Measurements from ENCODE around the gene DNASE1.
A peak's percentile ranks its signal among the peaks of the same experiment; 100 is the strongest.

DNASE1 gene

GRCh38 chr16:3645504-3646347 lies 8.8 kb upstream of the DNASE1 start:
- Histone ChIP-seq H3K27ac (replicated peaks; ENCODE audit: low read length) (peak overlapping the region; percentile 86), H3K79me1 (ENCODE audit: low read depth, low read length) (no peaks in the 10 kb centered on the region), H3K4me3 (ENCODE audit: low read length in 2 of 2) (peak overlapping the region in 1 of 2 donors; percentile 19), H2BK12ac (ENCODE audit: low read length) (no peak overlapping the region), H3K9me3 (replicated peaks in 1 of 2; ENCODE audit: control insufficient read depth in 2 of 2, insufficient read depth in 1 of 2, low read depth in 1 of 2, low read length in 2 of 2) (peaks cover 0 to 2% of the 10 kb centered on the region in 2 donors), H2AFZ (ENCODE audit: low read length) (peak overlapping the region; percentile 90), H2BK120ac (ENCODE audit: low read depth, low read length) (no peak overlapping the region), H2AK5ac (ENCODE audit: low read depth, low read length) (peak overlapping the region; percentile 82), H3K9ac (ENCODE audit: low read depth, low read length, poor library complexity) (peak overlapping the region; percentile 30), H2BK5ac (ENCODE audit: low read length) (peak overlapping the region; percentile 83), H3K18ac (ENCODE audit: low read length) (peak overlapping the region; percentile 95), H3K27me3 (ENCODE audit: control insufficient read depth in 3 of 3, insufficient read depth in 3 of 3, low read depth in 1 of 3, low read length in 3 of 3) (no peaks in the 10 kb centered on the region), H3K4ac (ENCODE audit: low read length) (peak overlapping the region; percentile 54), H3K14ac (ENCODE audit: low read length) (peak overlapping the region; percentile 57), H4K91ac (ENCODE audit: low read depth, low read length, poor library complexity) (no peak overlapping the region), H4K8ac (ENCODE audit: low read depth, low read length) (no peak overlapping the region), H3K4me1 (ENCODE audit: control insufficient read depth in 2 of 2, insufficient read depth in 1 of 2, low read depth in 1 of 2, low read length in 2 of 2) (peaks cover 16 to 20% of the 10 kb centered on the region in 2 donors), H2BK15ac (ENCODE audit: low read length) (peak overlapping the region; percentile 92), H3K4me2 (ENCODE audit: insufficient read depth, low read length, poor library complexity, severe bottlenecking) (peak overlapping the region; percentile 43), H3K23ac (ENCODE audit: low read depth, low read length, poor library complexity) (peak overlapping the region; percentile 61), H3K36me3 (replicated peaks in 1 of 2; ENCODE audit: control insufficient read depth in 2 of 2, insufficient read depth in 2 of 2, low read length in 2 of 2) (peaks cover 4 to 15% of the 10 kb centered on the region in 2 donors)
- no CpG with 5 or more reads among the region's 19 CpGs for whole genome bisulfite sequencing, 2 donors (ENCODE audit: extremely low coverage in 2 of 2, insufficient read length in 2 of 2, insufficient replicate concordance in 1 of 2)
- peak; percentile 54 for DNase-seq (ENCODE audit: low spot score)

DNA sequence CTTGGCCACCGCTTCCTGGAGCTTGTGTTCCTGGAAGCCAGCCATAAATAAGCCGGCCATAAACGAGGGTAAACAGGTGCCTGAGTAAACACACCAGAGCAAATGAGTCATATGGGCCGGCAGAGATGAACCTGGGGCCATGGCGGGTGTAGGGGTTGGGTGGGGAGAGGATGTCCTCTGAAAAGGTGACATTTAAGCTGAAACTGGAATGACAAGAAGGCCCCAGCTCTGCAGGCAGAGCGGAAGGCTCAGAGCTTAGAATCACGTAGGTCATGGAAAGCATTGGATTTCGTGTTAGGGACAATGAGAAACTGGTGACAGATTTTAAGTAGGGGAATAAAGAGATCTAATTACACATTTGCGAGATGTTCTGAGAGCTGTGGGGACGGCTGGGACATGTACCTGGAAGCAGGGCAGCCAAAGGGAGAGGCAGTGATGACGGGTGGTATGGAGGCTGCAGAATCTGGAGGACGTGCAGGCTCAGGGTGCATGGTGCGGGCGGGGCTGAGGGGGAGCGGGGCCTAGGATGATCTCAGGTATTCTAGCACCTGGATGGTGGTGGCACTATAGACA lies 8.1 kb upstream of the DNASE1 start:
- Histone ChIP-seq H3K4me1 (ENCODE audit: control insufficient read depth in 2 of 2, insufficient read depth in 1 of 2, low read depth in 1 of 2, low read length in 2 of 2) (peaks cover 16 to 20% of the 10 kb centered on the region in 2 donors), H2BK12ac (ENCODE audit: low read length) (no peak overlapping the region), H3K4ac (ENCODE audit: low read length) (no peak overlapping the region), H3K27me3 (ENCODE audit: control insufficient read depth in 3 of 3, insufficient read depth in 3 of 3, low read depth in 1 of 3, low read length in 3 of 3) (no peaks in the 10 kb centered on the region), H3K4me3 (ENCODE audit: low read length in 2 of 2) (no peak overlapping the region), H3K4me2 (ENCODE audit: insufficient read depth, low read length, poor library complexity, severe bottlenecking) (no peak overlapping the region), H3K18ac (ENCODE audit: low read length) (peak overlapping the region; percentile 50), H3K27ac (replicated peaks; ENCODE audit: low read length) (peak overlapping the region; percentile 86), H2AFZ (ENCODE audit: low read length) (peak overlapping the region; percentile 90), H4K91ac (ENCODE audit: low read depth, low read length, poor library complexity) (no peak overlapping the region), H2BK15ac (ENCODE audit: low read length) (peak overlapping the region; percentile 92), H3K14ac (ENCODE audit: low read length) (no peak overlapping the region), H4K8ac (ENCODE audit: low read depth, low read length) (no peak overlapping the region), H3K36me3 (replicated peaks in 1 of 2; ENCODE audit: control insufficient read depth in 2 of 2, insufficient read depth in 2 of 2, low read length in 2 of 2) (peaks cover 3 to 15% of the 10 kb centered on the region in 2 donors), H2BK5ac (ENCODE audit: low read length) (peak overlapping the region; percentile 83), H2AK5ac (ENCODE audit: low read depth, low read length) (peak overlapping the region; percentile 82), H3K23ac (ENCODE audit: low read depth, low read length, poor library complexity) (no peak overlapping the region), H3K79me1 (ENCODE audit: low read depth, low read length) (no peaks in the 10 kb centered on the region), H3K9me3 (replicated peaks in 1 of 2; ENCODE audit: control insufficient read depth in 2 of 2, insufficient read depth in 1 of 2, low read depth in 1 of 2, low read length in 2 of 2) (peaks cover 0 to 2% of the 10 kb centered on the region in 2 donors), H3K9ac (ENCODE audit: low read depth, low read length, poor library complexity) (no peak overlapping the region), H2BK120ac (ENCODE audit: low read depth, low read length) (no peak overlapping the region)
- no CpG with 5 or more reads among the region's 15 CpGs for WGBS, 2 donors (ENCODE audit: extremely low coverage in 2 of 2, insufficient read length in 2 of 2, insufficient replicate concordance in 1 of 2)
- DNase-seq (ENCODE audit: low spot score): no peak

- DNase-seq (ENCODE audit: low spot score): no peak
- H3K14ac ChIP-seq (ENCODE audit: low read length): no peak overlapping the region
These were observed 3.7 kb upstream of the DNASE1 start for GRCh38 chr16:3650631-3651265.

More at GRCh38 chr16:3650631-3651265, 3.7 kb upstream of the DNASE1 start:
- Histone ChIP-seq H2BK15ac (ENCODE audit: low read length) (no peak overlapping the region), H2AFZ (ENCODE audit: low read length) (no peak overlapping the region), H3K4me1 (ENCODE audit: control insufficient read depth in 2 of 2, insufficient read depth in 1 of 2, low read depth in 1 of 2, low read length in 2 of 2) (peaks cover 9 to 12% of the 10 kb centered on the region in 2 donors), H3K27me3 (ENCODE audit: control insufficient read depth in 3 of 3, insufficient read depth in 3 of 3, low read depth in 1 of 3, low read length in 3 of 3) (no peaks in the 10 kb centered on the region), H2BK12ac (ENCODE audit: low read length) (no peak overlapping the region), H3K9ac (ENCODE audit: low read depth, low read length, poor library complexity) (no peak overlapping the region), H2AK5ac (ENCODE audit: low read depth, low read length) (no peak overlapping the region), H3K27ac (replicated peaks; ENCODE audit: low read length) (no peak overlapping the region), H3K4ac (ENCODE audit: low read length) (no peak overlapping the region), H4K8ac (ENCODE audit: low read depth, low read length) (no peak overlapping the region), H3K18ac (ENCODE audit: low read length) (no peak overlapping the region), H2BK5ac (ENCODE audit: low read length) (no peak overlapping the region), H3K4me2 (ENCODE audit: insufficient read depth, low read length, poor library complexity, severe bottlenecking) (no peak overlapping the region), H2BK120ac (ENCODE audit: low read depth, low read length) (no peak overlapping the region), H3K23ac (ENCODE audit: low read depth, low read length, poor library complexity) (peak overlapping the region; percentile 50), H3K79me1 (ENCODE audit: low read depth, low read length) (no peaks in the 10 kb centered on the region), H3K36me3 (replicated peaks in 1 of 2; ENCODE audit: control insufficient read depth in 2 of 2, insufficient read depth in 2 of 2, low read length in 2 of 2) (peaks cover 13 to 51% of the 10 kb centered on the region in 2 donors), H3K9me3 (replicated peaks in 1 of 2; ENCODE audit: control insufficient read depth in 2 of 2, insufficient read depth in 1 of 2, low read depth in 1 of 2, low read length in 2 of 2) (peaks cover 0 to 2% of the 10 kb centered on the region in 2 donors), H4K91ac (ENCODE audit: low read depth, low read length, poor library complexity) (no peak overlapping the region), H3K4me3 (ENCODE audit: low read length in 2 of 2) (no peak overlapping the region)
- no CpG with 5 or more reads among the region's 13 CpGs for WGBS, 2 donors (ENCODE audit: extremely low coverage in 2 of 2, insufficient read length in 2 of 2, insufficient replicate concordance in 1 of 2)
